Cardiac fibroblast (primary cell): ENCODE measurements around the gene CRYBG3.

Experiments
- DNase-seq, 2 donors: peaks; one replicate each; pipeline versions ENCODE4 v3.0.0 to v3.0.0-alpha.2; 2010; ENCODE audit warnings: low read depth in 2 of 2
- H3K4me3 ChIP-seq, 2 donors: replicated peaks in 1 of 2; 1 replicate in 1 of 2; 2 replicates in 1 of 2; pipeline ENCODE4 v1.5.1; 2011; ENCODE audit warnings: low read depth in 2 of 2, low read length in 2 of 2, mild to moderate bottlenecking in 2 of 2, moderate library complexity in 1 of 2
- CTCF ChIP-seq: IDR thresholded peaks from one replicate; pipeline ENCODE4 v1.5.1; 2011; ENCODE audit warnings: low read depth, mild to moderate bottlenecking, low read length, inconsistent platforms

The CRYBG3 gene

GRCh38 chr3:97917813-97918536 is 96.2 kb downstream of the CRYBG3 start:
- peak; percentile 50 to 58 for DNase-seq
- no peak for TF ChIP-seq CTCF
- no peak overlapping the region for H3K4me3 ChIP-seq

- no peak overlapping the region for H3K4me3 ChIP-seq
- no peak for DNase-seq
- TF ChIP-seq CTCF: no peak
Observed at GRCh38 chr3:97927704-97928103, 105.9 kb downstream of the CRYBG3 start.

GRCh38 chr3:97928986-97929385 is 107.2 kb downstream of the CRYBG3 start:
- DNase-seq: no peak
- no peak overlapping the region for H3K4me3 ChIP-seq
- no peak for TF ChIP-seq CTCF

GRCh38 chr3:97930018-97930417 is 108.2 kb downstream of the CRYBG3 start:
- no peak for TF ChIP-seq CTCF
- no peak overlapping the region for H3K4me3 ChIP-seq
- no peak for DNase-seq

GRCh38 chr3:97931218-97931617 is 109.4 kb downstream of the CRYBG3 start:
- no peak for TF ChIP-seq CTCF
- no peak for DNase-seq
- H3K4me3 ChIP-seq: no peak overlapping the region

- peak; percentile 8 to 66 for DNase-seq
- no peak overlapping the region for H3K4me3 ChIP-seq
- no peak for TF ChIP-seq CTCF
Observed at GRCh38 chr3:97932387-97932801, 110.6 kb downstream of the CRYBG3 start.
